Right lobe of liver (tissue), 6 donors: ENCODE measurements around the gene ENDOV. TPM values are rescaled to one million over a fixed set of nuclear protein-coding genes. Genes with fewer than 3 reads are reported as not detected.

Experiments
- ATAC-seq, 4 donors: fragments of 200-7000 bp; cut with Tn5 transposase; one replicate each; pipeline ENCODE4 v1.9.1; 2020; ENCODE audit warnings: mild to moderate bottlenecking in 4 of 4, moderate library complexity in 4 of 4
- DNase-seq, 3 donors: peaks; one replicate each; pipeline ENCODE4 v3.0.0-alpha.2; 2020
- H3K27ac ChIP-seq, 3 donors: fragments of 200-600 bp; one replicate each; pipeline ENCODE4 v1.8.0; 2022
- H3K27me3 ChIP-seq, 2 donors: fragments of 200-600 bp; one replicate each; pipeline ENCODE4 v1.8.0; 2022
- H3K36me3 ChIP-seq, 4 donors: fragments of 200-600 bp; sonication (generic) in 1 of 4; one replicate each; pipeline versions ENCODE4 v1.5.1 to v1.8.0; 2017 to 2022; ENCODE audit warnings: control low read depth in 1 of 4
- H3K4me1 ChIP-seq, 4 donors: fragments of 200-600 bp; sonication (generic) in 1 of 4; one replicate each; pipeline versions ENCODE4 v1.5.1 to v1.8.0; 2017 to 2022; ENCODE audit warnings: control low read depth in 1 of 4
- H3K4me3 ChIP-seq, 3 donors: fragments of 200-600 bp; one replicate each; pipeline ENCODE4 v1.8.0; 2022
- H3K9me3 ChIP-seq, 4 donors: fragments of 200-600 bp; sonication (generic) in 1 of 4; one replicate each; pipeline versions ENCODE4 v1.5.1 to v1.8.0; 2017 to 2022; ENCODE audit warnings: control low read depth in 1 of 4
- CTCF ChIP-seq, 4 donors: fragments of 200-600 bp in 3 of 4; fragments of 450-650 bp in 1 of 4; IDR thresholded peaks; one replicate each; pipeline versions ENCODE4 v1.5.1 to v1.8.0; 2016 to 2022; ENCODE audit warnings: antibody characterized with exemption in 4 of 4, mild to moderate bottlenecking in 2 of 4
- POLR2A ChIP-seq: fragments of 450-650 bp; IDR thresholded peaks from one replicate; pipeline ENCODE4 v1.6.1; 2017; ENCODE audit warnings: antibody characterized with exemption, mild to moderate bottlenecking
- WGBS: methylation state at CpG from one replicate; pipeline ENCODE4 v1.1.6; 2018; ENCODE audit warnings: low coverage, low lambda C conversion rate; ENCODE audit not compliant: insufficient coverage; ENCODE audit errors: missing lambda C conversion rate; 5-methylcytosine and 5-hydroxymethylcytosine counted together
- intact Hi-C, 2 donors: fragments of 100-400 bp; cut with DNase I; formaldehyde crosslinking; loops; one replicate each; pipeline versions ENCODE4 v1.11.2 to v1.14.1; 2022
- total RNA-seq, 6 experiments: library from RNA; depleted of rRNA in 2 of 6; stranded (reverse); fragments of >200 nt in 2 of 6; fragmentation: NEBNext Ultra II Directional in 3 of 6; extraction: Animal tissue kit (Norgen Biotek cat#: 25700) in 3 of 6; gene quantifications; one replicate each; pipeline versions ENCODE4 v1.1.0 to v1.2.4, GENCODE V29; 2016 to 2023
- donor health status: DM: no; HTN: yes; CAD: no.
- donor health status: DM: no; HTN: no; CAD: no.
- donor health status: DM: no; HTN: no; CAD: no.
- donor health status: DM: no; HTN: yes; CAD: no.
- donor health status: DM: no; HTN: yes; CAD: no.

The ENDOV gene
- total RNA-seq, 6 experiments from 2014 or later, result 6.8 to 14.1 (median 11.3) TPM

- Histone ChIP-seq H3K9me3 (no peaks in the 10 kb centered on the region), H3K36me3 (no peaks in the 10 kb centered on the region), H3K4me1 (peaks cover 0 to 6% (median 2%) of the 10 kb centered on the region in 4 donors), H3K27me3 (no peaks in the 10 kb centered on the region), H3K27ac (no peak overlapping the region), H3K4me3 (no peak overlapping the region)
- WGBS, result 59% methylated on average over 14 of the region's 15 CpGs
- no peak for DNase-seq
- ATAC-seq, result no peak
- TF ChIP-seq CTCF (IDR thresholded peaks at IDR 0.05), result no peak
- no peak for TF ChIP-seq POLR2A
- intact Hi-C loops, result no loop called here
Measured at GRCh38 chr17:80457236-80457856, 42.4 kb downstream of the ENDOV start.

GRCh38 chr17:80458016-80458415 lies 43.0 kb downstream of the ENDOV start:
- ATAC-seq (no peak), DNase-seq (no peak)
- intact Hi-C loops, result no loop called here
- no peaks in the 10 kb centered on the region for H3K27me3 ChIP-seq
- no peaks in the 10 kb centered on the region for H3K9me3 ChIP-seq
- H3K4me1 ChIP-seq, result peaks cover 0 to 6% (median 2%) of the 10 kb centered on the region in 4 donors
- no peak overlapping the region for H3K27ac ChIP-seq
- TF ChIP-seq POLR2A (no peak), CTCF (IDR thresholded peaks at IDR 0.05) (no peak)
- 67% methylated on average over 4 of the region's 8 CpGs for WGBS
- H3K36me3 ChIP-seq, result no peaks in the 10 kb centered on the region
- H3K4me3 ChIP-seq, result no peak overlapping the region

GRCh38 chr17:80459234-80459633 lies 44.3 kb downstream of the ENDOV start:
- no peak overlapping the region for H3K4me3 ChIP-seq
- TF ChIP-seq POLR2A (no peak), CTCF (IDR thresholded peaks at IDR 0.05) (no peak)
- ATAC-seq (no peak), DNase-seq (no peak)
- WGBS, result 69% methylated on average over 10 of the region's 11 CpGs
- no peak overlapping the region for H3K27ac ChIP-seq
- no peaks in the 10 kb centered on the region for H3K27me3 ChIP-seq
- peaks cover 0 to 6% (median 2%) of the 10 kb centered on the region in 4 donors for H3K4me1 ChIP-seq
- intact Hi-C loops, result no loop called here
- no peaks in the 10 kb centered on the region for H3K9me3 ChIP-seq
- no peaks in the 10 kb centered on the region for H3K36me3 ChIP-seq

GRCh38 chr17:80460429-80460834 lies 45.5 kb downstream of the ENDOV start:
- Histone ChIP-seq H3K27me3 (no peaks in the 10 kb centered on the region), H3K4me1 (peaks cover 0 to 5% (median 2%) of the 10 kb centered on the region in 4 donors), H3K9me3 (no peaks in the 10 kb centered on the region), H3K4me3 (no peak overlapping the region), H3K36me3 (no peaks in the 10 kb centered on the region), H3K27ac (no peak overlapping the region)
- no peak for ATAC-seq
- TF ChIP-seq POLR2A, result no peak
- no peak for TF ChIP-seq CTCF (IDR thresholded peaks at IDR 0.05)
- intact Hi-C loops, result no loop called here
- WGBS, result 46% methylated on average over 8 of the region's 8 CpGs
- no peak for DNase-seq
